VCaP (cell line): ENCODE data around the gene AMIGO3.

Experiments used
- H3K27ac ChIP-seq: fragments of 450-650 bp; 2 replicates; pipeline ENCODE4 v1.5.1; 2017
- CTCF ChIP-seq: fragments of 450-650 bp; conservative IDR thresholded peaks from 2 replicates; pipeline ENCODE4 v1.5.1; 2017; ENCODE audit warnings: mild to moderate bottlenecking, moderate library complexity

The AMIGO3 gene

GRCh38 chr3:49713336-49714105 lies 6.0 kb downstream of the AMIGO3 start:
- no peak for TF ChIP-seq CTCF
- H3K27ac ChIP-seq, result no peak overlapping the region

- no peak overlapping the region for H3K27ac ChIP-seq
- no peak for TF ChIP-seq CTCF
These were observed 6.7 kb downstream of the AMIGO3 start for GRCh38 chr3:49712631-49713317.

- no peak for TF ChIP-seq CTCF
- no peak overlapping the region for H3K27ac ChIP-seq
These were observed 7.3 kb downstream of the AMIGO3 start for GRCh38 chr3:49712166-49712565.

- no peak for TF ChIP-seq CTCF
These were observed 8.0 kb downstream of the AMIGO3 start for GRCh38 chr3:49711489-49711888.

GRCh38 chr3:49709852-49710251 lies 9.6 kb downstream of the AMIGO3 start:
- H3K27ac ChIP-seq, result no peak overlapping the region
- no peak for TF ChIP-seq CTCF

More at GRCh38 chr3:49711489-49711888, 8.0 kb downstream of the AMIGO3 start:
- no peak overlapping the region for H3K27ac ChIP-seq

GRCh38 chr3:49707113-49707480 lies 12.4 kb downstream of the AMIGO3 start:
- no peak for TF ChIP-seq CTCF
- no peak overlapping the region for H3K27ac ChIP-seq

GRCh38 chr3:49706456-49707112 lies 12.9 kb downstream of the AMIGO3 start:
- H3K27ac ChIP-seq, result no peak overlapping the region
- TF ChIP-seq CTCF, result no peak
